DMS 273 treated with DMSO at 0.1 percent for 48 hours (cell line): Measurements from ENCODE around the gene CUL7.
"Not testable (repeated sequence)": the region's sequence is repeated elsewhere in the genome, so short reads cannot be mapped to it uniquely, and the experiment has no call there.

Experiments used
- DNase-seq: peaks from one replicate; lab custom pipeline; 2025; lab: John Stamatoyannopoulos, UW

The CUL7 gene

DNA sequence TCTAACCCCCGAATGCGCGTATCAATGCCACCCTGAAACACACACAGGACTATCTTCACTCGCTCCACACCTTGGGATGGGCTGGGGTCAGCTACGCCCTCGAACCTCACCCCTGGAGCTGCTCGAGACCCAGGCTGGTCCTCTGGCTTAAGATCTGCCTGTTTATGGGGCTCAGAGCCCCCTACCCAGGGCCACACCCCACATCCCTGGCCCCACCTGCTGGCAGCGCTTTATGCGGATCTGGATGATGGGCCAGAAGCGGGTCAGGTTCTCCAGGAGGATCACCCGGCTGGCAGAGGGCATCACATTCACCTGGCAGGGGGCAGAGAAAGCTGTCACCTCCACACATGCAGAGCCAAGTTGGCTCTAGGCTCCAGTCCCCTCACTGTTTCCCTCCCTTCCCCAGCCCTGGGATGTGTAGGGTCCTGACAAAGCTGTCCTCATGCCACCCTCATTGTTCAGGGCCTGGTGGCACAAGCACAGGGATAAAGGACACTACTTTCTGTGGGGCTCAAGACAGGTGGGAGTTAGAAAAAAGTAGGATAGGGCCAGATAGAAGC lies 8.2 kb downstream of the CUL7 start:
- no peak for DNase-seq

DNA sequence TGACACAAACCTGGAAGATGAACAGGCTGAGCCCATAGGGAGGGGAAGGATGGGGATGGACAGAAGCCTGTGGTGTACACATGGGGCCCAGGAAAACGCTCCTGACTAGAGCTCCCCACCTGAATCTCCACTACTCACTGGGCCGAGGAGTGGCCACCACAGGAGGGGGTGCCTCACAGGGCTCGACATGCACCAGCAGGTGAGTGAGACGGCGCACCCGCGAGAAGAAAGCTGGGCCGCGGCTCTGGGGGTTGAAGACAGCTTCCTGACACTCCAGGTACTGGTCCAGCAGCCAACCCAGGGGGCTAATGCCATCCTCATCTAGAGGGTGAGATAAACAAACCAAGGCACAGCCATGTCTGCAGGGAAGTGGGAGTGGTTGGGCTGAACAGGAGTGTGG lies 10.3 kb downstream of the CUL7 start:
- no peak for DNase-seq

DNA sequence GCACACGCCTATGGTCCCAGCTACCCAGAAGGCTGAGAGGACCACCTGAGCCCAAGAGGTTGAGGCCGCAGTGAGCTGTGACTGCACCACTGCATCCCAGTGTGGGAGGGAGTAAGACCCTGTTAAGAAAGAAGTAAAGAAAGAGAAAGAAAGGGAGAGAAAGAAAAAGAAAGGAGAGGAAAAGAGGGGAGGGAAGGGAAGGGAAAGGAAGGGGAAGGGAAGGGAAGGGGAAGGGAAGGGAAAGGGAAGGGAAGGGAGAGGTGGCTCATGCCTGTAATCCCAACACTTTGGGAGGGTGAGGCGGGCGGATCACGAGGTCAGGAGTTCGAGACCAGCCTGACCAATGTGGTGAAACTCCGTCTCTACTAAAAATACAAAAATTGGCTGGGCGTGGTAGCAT lies 12.2 kb downstream of the CUL7 start:
- not testable (repeated sequence) for DNase-seq

DNA sequence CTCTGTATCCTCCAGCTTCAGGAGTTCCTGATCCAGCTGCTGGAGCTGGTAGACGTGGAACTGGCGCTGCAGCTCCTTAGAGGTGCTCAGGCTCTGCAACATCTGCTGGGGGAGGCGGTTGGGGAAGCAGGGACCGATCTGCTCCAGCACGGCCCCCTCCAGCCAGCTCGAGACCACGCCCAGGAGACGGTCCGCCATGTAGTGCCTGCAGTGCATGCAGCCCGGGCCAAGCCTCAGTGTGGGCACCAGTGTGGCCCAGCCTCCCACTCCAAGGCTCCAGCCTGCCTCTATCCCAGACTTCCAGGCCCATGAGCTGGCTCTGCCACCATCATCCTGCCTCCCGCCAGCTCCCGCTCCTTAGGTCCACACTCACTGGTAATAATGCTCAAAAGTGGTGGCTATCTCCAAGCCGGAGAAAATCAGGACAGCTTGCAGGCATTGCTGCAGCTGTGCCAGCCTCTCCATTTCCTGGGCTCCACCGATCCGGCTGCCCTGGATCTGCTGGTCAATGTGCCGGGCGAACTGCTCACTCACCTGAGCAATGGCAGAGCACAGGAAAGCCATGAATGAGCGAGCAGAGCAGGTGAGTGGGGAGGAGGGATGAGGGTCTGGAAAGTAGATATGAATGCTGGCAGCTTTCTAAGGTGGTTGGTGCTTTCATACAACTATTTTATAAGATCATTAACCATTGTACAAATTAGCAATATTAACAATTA lies 13.0 kb downstream of the CUL7 start:
- DNase-seq = no peak

DNA sequence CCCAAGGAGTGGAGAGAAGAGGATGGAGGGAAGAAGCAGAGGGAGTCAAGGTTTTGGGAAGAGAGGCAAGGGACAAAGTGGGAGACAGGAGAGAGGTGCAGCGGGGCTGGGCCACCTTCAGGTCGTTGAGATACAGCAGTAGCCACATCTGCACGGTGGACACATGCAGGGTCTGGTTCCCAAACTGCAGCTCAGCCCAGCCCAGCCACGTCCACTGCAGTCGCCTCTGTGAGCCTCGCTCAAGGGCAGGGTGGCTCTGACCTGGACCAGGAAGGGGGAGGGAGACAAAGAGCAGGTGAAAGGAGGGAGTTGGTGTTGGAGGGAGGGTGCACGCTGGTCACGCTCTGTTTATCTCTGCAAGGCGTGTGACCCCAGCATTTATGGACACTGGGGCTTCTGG lies 14.9 kb downstream of the CUL7 start:
- DNase-seq = no peak

DNA sequence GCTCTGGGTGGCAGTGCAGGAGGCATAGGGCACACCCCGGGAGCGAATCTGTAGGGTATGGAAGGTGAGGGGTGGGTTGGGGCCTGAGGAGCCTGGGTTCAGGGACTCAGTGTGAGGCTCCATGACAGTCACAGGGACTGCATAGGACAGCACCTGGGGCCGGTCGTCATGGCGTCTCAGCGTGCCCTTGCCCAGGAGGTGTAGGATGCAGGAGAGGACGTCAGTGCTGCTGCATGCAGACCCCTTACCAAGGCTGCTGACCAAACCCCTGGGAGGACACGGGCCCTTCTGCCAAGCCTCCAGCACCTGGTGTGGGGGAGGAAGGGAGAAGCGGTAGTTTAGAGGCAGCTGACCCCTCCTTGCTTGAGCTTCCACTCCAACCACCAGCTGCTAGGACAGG lies 15.9 kb downstream of the CUL7 start:
- DNase-seq = no peak

DNA sequence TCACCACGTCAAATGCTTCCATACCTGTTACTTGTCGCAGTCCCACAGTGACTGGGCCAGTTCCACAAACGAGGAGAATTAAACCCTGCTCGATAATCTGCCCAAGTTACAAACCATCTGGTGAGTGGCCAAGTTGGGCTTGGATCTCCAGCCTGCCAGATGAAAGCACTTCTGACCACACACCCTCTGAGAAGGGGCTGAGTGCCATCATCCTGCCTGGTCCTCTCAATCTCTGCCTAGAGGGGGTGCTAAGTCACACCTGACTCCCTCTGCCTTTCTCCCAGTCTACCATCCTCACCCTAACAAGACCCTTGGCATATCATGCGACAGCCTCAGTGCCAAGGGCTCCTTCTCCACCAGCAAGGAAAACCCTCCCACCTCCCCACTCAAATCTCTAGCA lies 16.5 kb downstream of the CUL7 start:
- DNase-seq = no peak

DNA sequence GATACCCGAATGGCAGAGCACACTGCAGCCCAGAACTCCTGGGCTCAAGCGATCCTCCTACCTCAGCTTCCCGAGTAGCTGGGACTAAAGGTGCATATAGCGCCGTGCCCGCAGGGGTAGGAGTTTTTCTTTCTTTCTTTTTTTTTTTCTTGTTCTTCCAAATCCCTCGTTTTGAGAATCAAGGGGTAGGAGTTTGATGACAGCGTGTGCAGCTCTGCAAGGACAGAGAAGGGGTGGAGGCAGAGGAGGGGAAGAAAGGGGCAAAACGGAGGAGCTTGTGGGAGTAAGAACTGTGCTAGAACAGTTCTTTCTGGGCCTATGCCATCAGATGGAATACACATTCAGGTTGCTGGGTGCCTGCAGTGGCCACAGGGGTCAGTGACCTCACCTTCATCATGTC lies 16.9 kb downstream of the CUL7 start:
- DNase-seq = no peak

DNA sequence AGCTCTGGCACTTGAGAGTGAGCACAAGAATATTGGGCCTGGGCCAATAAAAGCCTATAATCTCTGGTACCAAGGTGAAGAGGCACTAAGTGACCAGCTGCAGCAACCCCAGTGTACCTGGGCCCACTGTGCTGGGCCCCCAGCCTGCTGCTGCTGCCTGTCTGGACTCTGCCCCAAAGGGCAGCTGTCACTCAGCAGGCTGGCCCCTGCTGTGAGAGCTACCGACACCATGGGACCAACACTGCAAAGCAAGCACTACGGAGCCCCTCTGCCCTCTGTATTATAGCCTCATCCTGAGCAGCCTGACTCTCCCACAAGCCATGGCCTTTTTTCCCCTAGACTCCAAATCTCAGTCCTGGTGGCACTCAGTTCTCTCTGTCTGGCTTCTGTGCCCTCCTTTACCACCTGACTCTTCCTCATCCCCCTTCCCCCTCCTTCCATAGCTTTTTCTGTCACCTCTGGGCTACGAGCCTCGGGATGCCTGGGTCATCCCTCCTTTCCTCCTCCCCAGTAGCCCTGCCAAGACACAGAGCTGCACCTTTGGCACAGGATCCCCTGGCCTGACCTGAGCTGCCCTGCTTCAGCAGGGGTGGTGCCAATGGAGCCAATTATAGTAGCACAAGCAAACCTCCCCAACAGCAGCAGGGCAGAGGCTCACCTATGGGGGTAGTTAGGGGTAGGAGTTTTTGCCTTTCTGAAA lies 18.0 kb downstream of the CUL7 start:
- DNase-seq = no peak

DNA sequence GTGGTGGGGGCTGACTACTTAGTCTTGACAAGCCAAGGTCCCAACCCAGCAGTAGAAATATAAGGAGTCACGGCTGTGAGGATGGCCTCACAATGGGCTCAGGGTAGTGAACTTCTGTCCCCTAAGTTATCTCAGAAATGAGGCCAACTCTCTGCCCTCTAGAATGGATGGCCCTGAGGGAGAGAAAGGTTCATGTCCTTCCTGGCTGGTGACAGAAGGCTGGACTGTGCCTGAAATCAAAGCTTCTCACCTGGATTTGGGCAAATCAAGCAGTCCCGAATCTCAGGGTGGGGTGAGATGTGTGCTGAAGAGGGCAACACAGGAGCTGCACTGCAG lies 19.5 kb downstream of the CUL7 start:
- DNase-seq = no peak

DNA sequence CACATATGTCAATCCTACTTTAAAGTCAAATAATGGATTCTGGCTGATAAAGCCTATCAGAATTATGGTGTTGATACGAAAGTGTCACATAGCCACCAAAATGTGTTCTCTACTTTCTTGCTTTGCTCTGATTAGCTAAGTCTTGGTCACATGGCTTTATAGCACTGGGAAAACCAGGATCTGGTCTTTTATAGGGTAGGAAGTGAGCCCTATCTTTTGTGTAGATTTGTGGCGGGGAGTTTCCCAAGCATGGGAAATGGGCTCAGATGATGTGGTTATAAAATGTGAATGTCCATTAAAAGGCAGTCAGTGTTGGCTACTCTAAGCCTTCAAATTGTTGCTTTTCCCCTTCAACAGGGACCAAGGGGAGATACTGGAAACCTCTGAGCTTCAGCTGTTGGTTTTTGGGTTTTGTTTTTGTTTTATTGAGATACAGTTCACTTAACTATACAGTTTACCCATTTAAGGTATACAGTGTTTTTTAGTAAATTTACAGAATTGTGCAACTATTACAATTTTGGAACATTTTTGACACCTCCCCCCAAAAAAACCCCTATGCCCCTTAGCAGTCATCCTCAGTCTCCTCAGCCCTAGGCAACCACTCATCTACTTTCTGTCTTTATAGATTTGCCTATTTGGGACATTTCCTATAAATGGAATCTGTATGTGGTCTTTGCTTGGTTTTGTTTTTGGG lies 20.0 kb downstream of the CUL7 start:
- no peak for DNase-seq

DNA sequence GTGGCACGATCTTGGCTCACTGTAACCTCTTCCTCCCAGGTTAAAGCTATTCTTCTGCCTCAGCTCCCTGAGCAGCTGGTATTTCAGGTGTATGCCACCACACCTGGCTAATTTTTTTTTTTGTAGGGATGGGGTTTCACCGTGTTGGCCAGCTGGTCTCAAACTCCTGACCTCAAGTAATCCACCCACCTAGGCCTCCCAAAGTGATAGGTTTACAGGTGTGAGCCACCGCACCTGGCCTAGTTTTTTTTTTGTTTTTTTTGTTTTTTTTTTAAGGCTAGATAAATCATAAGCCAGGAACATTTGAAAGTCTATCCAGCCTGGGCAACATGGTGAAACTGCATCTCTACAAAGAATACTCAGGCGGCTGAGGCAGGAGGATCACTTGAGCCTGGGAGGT lies 21.3 kb downstream of the CUL7 start:
- no peak for DNase-seq

DNA sequence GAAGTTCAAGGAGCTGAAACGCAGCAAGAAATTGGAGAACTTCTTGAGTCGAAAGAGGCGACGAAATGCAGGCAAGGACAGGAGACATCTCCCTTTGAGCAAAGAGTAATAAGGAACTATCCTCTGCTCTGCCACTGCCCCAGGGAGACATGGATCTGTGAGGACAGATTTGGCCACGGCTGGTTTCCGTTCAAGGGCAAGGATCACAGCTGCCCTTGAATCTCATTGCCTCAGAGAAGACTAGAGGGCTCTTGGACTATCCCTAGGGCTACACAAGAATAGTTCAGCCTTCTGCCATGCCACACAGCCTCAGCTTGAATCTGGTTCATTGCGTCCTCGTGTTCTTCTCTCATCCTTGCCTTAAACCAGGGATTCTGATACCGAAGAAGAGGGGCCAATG lies 24.5 kb downstream of the CUL7 start:
- no peak for DNase-seq

DNA sequence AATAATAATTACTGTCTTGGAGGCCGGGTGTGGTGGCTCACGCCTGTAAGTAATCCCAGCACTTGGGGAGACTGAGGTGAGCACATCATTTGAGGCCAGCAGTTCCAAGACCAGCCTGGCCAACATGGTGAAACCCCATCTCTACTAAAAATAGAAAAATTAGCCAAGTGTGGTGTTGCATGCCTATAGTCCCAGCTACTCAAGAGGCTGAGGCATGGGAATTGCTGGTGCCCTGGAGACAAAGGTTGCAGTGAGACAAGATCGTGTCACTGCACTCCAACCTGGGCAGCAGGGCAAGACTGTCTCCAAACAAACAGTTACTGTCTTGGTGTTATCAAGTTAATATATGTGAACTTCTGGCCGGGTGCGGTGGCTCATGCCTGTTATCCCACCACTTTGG lies 27.3 kb downstream of the CUL7 start:
- no peak for DNase-seq

DNA sequence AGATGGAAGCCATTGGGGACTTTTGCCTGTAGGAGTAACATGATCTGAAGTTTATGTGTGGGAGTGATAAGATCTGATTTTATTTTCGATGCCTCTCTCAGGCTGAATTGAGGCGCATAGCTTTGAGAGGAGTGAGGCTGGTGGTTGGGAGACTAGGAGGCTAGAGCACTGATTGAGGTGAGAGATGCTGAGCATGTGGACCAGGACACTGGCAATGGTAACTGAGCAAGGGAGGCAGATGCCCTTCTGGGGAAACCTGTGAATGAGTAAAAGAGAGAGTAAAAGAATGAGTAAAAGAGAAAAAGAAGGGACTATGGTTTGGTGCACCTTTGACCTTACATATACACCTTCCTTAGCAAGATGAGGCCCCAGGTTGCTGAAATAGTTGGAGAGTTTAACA lies 29.2 kb downstream of the CUL7 start:
- no peak for DNase-seq

DNA sequence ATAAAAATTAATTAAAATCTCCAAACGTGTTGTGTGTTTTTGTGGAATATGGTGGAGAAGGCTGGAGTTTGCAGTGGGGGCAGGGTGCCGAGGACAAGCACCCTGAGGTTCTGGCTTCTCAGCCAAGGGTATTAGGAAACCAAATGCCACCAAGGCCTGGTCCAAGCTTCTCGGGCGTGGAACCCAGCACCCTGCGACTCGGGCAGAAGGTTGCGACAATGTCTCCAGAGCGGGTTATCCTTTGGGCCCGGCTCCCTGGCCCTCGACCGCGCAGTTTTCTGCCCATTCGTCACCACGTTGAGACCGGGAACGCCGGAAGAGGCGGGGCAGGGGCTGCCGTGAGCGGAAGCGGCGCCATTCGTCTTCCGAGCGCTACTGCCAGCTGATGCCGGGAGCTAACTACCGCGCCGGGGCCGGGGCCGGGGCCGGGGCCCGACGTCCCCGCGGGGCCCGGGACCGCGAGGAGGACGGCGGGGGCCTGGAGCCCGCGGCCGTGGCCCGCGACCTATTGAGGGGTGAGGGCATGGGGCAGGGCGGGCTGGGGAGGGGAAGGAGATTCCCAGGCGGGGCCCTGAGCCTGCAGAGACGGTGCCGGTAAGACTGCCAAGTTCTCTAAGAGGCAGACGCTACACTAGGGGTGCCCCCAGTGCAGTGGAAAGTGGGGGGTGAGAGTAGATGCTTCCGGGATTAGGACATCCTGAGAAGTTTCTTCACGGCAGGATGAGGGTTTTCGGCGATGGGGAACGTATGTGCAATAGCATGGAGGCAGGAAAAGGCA lies 32.2 kb downstream of the CUL7 start, which contains the start of gene RRP36:
Gene RRP36, plus strand, starts transcription at position 354 of the 778 bp plus-strand sequence. Its CDS starts 32 bp downstream, at position 386.
- peak; percentile 46 for DNase-seq

DNA sequence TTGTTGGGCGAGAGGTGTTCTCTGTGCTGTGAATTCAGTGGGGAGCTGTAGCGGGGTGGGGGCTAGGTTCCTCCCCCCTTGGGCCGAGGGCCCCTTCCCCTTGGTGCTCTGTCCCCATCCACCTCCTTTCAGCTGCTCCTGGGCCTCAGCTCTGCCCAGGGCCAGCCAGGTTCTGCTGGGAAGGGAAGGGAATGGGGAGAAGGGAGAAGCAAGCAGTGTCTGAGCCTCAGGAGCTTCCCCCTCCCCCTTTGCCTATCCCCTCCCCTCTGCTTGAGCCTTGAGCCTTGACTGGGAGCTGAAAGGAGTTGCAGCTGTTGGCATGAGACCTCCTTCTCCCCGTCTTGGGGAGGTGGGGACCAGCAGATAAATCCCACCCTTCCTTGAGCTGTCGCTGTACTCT lies 32.8 kb downstream of the CUL7 start:
- DNase-seq = no peak

DNA sequence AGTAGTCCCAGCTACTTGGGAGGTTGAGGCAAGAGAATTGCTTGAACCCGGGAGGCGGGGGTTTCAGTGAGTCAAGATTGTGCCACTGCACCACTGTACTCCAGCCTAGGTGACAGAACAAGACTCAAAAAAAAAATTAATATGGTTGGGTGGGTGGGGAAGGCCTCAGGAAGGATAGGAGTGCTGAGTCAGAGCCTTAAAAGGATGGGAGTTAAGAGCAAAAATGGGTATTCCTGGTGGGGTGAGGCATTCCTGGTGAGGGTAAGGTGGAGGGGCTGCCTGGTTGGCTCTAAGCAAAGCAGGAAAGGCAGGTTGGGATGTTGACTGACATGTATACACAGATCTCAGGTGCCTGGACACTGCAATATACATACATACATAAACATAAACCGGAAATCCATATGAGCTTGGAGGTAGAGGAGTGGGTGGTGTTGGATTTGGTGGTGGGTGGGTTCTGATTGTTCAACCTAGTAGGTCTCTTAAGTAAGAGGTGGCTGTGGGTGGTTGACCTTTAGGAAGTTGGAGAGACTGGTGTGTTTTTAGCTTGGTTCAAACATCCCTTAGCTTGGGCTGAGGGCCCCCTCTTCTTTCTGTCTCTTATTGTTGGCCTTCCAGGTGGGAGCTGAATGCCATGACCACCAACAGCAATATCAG lies 33.5 kb downstream of the CUL7 start:
- DNase-seq = no peak

DNA sequence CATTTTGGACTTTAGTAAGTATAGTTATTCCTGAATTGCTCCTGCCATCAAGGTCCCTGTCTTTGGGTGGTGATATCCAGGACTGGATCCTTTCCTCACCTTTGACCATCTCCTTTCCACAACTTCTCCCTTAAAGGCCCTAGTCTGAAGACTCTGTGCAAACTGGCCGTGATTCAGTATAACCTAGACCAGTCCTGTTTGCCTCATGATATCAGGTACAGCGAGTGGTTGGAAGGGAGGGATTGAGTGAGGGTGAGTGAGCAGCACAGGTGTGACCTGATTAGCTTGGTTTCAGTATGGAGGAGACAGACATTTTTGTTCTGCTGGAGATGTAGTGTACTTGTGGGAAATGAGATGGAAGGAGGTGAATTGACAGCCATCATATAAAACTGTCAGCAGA lies 34.5 kb downstream of the CUL7 start:
- DNase-seq = no peak

DNA sequence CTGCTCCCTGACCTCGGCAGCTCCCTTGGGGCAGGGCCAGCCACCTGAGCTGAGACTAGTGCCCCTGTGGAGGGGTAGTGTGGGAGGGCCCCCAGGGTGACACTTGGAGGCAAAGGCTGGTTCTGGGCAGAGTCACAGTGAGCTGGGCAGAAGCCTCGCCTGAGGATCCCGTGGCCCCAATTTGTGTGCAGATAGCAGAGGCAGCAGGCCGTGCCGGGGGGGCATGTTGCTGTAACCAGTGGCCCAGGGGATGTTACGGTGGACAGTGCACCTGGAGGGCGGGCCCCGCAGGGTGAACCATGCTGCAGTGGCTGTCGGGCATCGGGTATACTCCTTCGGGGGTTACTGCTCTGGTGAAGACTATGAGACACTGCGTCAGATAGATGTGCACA lies 36.7 kb downstream of the CUL7 start:
- no peak for DNase-seq

DNA sequence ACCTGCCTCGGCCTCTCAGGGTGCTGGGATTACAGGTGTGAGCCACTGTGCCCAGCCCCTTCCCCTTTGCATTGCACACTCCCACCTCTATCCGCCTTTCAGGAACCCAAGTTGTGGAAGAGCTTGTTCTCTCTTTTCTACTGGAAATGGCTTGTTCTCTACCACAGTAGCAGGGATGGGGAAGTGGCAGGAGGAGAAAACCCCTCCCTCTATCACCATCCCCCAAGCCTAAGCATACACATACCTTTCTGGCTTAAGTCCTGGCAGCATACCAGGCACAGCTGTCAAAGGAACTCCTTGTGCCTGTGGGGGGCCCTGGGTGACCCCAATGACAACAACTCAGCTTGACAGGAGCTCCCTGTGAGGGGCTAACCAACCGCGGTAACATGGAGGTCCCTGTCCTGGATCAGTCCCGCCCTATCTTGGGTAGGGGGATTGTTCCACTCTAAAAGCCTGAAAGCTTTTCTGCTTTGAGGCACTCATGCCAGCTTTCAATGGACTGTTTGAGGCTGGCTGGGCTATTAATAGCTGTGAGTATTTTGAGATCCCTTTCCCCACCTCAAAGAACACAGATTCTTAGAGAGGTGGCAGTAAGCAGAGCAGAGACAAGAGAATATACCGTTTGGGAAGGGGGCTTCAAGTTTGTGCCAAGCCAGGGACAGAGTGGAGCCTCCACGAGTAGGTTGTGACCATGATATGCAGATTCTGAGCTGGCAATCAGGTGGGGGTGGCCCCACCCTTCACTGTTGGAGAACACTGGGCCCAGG lies 37.3 kb downstream of the CUL7 start:
- no peak for DNase-seq
